ENCODE measurements around the gene DPYSL4.

GRCh38 chr10:132199854-132200311 is 13.1 kb downstream of the DPYSL4 start:
- no peak for TF ChIP-seq CTCF (IDR thresholded peaks at IDR 0.05)
- no peak for TF ChIP-seq EZH2 (IDR thresholded peaks at IDR 0.05)
